ENCODE data around the gene FAM50A.
A peak's percentile ranks its signal among the peaks of the same experiment; 100 is the strongest.

GRCh38 chrX:154411981-154412340 is 32.0 kb upstream of the FAM50A start:
- TF ChIP-seq POLR2A (IDR thresholded peaks at IDR 0.05) = peak in 2 of 4 donors; percentile 24 to 45
- TF ChIP-seq CTCF (IDR thresholded peaks at IDR 0.05) = no peak

Measured in esophagus squamous epithelium (tissue), 4 donors.